GM18868 (cell line): ENCODE data around the gene YY1.
"Not testable (repeated sequence)": the region's sequence is repeated elsewhere in the genome, so short reads cannot be mapped to it uniquely, and the experiment has no call there.

Source experiments
- ATAC-seq: cut with Tn5 transposase; IDR thresholded peaks from one replicate; pipeline ENCODE4 v1.9.1; 2021; ENCODE audit warnings: mild to moderate bottlenecking, moderate library complexity; ENCODE audit not compliant: unreplicated experiment

YY1 gene

DNA sequence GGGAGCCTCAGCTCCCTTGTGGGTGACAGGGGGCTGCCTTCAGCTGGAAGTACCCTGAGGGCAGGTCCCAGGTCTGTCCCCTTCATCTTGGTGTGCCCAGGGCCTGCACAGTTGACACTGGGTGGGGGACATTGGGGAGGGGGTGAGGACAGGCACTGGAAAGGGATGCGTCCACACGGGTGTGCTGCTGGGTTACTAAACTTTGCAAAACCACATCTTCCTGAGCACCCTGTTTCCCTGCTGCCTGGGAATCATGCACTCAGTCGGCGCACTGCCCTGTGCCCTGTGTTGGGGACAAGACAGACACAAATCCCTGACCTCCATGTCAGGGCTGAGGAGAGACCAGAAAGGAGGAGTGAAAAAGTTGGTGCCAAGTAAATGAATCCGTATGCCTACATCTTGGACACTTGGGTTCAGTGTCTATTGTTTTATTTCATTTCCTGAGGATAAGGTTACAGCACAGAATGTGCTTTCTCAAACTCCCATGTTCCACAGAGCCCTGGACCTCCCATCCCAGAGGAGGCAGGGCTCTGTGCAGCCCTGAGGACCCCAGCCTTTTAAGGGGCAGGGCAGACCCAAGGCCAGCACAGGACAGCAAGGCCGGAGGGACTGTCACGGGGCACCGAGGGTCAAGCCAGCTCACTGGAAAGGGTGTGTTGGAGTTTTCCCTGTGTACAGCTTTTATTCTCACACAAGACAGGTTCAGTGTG lies 70.2 kb downstream of the YY1 start:
- no peak for ATAC-seq

DNA sequence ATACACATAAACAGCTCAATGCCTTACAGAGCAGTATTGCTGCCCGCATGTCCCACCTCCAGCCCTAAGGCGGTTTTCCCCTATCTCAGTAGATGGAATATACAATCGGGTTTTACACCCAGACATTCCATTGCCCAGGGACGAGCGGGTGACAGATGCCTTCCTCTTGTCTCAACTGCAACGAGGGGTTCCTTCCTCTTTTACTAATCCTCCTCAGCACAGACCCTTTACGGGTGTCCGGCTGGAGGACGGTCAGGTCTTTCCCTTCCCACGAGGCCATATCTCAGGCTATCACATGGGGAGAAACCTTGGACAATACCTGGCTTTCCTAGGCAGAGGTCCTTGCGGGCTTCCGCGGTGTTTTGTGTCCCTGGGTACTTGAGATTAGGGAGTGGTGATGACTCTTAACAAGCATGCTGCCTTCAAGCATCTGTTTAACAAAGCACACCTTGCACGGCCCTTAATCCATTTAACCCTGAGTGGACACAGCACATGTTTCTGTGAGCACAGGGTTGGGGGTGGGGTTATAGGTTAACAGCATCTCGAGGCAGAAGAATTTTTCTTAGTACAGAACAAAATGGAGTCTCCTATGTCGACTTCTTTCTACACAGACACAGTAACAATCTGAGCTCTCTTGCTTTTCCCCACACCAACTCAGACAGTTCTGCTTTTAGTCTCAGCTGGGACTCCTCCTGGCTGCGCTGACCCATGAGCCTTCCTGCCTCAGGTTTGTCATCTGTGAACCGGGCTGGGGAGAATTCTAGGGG lies 73.3 kb downstream of the YY1 start:
- not testable (repeated sequence) for ATAC-seq

DNA sequence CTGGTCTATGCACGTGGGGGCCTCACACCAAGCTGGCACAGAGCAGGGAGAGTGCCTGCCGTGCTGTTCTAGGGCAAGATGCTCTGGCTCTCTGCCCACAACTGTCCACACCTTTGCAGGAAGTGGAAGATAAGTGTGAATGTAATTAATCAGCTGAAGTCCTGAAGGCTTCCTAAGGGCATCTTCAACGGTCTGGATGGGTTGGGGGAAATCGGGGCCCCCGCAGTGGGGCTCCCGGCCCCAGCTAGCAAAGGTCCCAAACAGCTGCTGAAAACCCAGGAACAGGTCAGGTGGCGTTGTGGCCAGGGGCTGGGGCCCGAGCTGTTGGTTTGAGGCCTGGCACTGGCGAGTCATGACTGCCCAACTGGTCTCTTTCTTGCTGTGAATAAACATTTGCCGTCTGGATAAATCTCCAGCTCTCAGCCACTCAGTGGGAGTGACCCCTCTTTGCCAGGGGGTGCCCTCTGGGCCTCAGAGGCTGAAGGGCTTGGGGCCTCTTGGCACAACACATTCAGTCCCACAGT lies 74.0 kb downstream of the YY1 start:
- ATAC-seq = no peak

DNA sequence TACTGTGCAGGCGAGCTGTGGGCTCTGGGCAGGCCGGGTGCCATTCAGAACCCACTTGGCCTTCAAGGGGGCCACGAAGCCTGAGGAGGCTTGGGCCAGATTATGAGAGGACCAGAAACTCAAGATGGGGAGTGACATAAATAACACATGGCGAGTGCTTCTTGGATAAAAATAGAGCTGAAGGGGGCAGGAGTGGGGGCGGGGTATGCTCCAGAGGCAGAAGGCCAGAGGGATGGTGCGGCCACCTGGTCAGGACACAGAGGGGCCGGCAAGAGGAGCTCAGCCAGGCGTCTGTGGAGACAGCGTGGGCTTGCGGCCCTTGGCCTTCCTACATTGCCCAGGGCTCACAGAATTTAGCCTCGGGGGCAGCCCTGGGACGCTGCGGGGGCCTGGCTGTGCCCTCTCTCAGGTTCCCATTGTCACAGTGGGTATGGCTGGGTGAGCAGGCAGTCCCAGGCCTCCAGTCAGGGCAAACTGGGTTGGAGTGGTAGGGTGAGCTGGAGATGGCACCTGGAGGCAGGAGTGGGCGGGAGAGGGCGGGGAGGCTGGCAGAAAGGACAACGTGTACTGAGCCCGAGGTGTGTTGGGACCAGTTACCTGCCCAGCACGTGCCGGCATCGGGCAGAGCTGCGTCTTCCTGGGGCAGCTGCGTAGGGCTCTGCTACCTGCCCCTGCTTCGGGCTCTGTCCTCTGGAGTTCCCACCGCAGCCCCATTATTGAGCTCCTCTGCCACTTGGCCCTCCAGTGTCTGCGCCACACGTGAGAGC lies 74.7 kb downstream of the YY1 start:
- no peak for ATAC-seq

DNA sequence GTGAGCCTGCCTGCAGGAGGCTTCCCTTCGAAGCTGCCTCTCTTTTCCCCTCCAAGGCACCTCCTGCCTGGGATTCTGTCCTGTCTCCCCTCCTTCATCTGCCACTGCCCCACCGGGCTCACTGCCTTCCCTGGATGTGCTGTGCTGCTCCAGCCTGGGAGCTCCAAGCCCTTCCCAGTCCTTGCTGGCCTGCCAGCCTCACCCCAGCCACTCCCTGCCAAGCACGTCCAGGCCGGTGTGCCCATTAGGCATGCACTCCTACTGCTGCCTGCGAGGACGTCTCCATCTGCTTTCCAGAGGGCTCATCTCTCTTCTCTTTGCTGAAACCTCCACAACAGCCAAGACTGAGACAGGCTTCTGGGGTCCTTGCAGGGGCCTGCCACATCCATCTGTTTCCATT lies 75.8 kb downstream of the YY1 start:
- no peak for ATAC-seq

DNA sequence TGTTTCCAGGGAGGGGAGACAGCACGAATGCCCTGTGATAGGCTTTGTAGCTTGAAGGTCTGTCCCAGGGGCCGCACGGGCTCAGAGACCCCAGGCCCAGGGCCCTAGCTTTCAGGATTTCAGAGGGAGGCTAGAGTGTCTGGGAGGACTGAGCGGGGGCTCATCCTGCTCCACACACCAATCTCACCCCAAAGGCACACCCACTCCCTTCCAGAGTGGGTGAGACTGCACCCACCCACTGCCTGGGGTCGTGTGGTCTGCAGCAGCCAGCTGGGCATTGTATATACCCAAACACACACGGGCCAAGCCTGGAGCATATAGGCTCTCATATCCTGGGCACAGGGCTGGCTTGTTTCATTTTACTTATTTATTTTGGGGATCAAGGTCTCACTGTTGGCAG lies 78.4 kb downstream of the YY1 start:
- ATAC-seq = no peak

DNA sequence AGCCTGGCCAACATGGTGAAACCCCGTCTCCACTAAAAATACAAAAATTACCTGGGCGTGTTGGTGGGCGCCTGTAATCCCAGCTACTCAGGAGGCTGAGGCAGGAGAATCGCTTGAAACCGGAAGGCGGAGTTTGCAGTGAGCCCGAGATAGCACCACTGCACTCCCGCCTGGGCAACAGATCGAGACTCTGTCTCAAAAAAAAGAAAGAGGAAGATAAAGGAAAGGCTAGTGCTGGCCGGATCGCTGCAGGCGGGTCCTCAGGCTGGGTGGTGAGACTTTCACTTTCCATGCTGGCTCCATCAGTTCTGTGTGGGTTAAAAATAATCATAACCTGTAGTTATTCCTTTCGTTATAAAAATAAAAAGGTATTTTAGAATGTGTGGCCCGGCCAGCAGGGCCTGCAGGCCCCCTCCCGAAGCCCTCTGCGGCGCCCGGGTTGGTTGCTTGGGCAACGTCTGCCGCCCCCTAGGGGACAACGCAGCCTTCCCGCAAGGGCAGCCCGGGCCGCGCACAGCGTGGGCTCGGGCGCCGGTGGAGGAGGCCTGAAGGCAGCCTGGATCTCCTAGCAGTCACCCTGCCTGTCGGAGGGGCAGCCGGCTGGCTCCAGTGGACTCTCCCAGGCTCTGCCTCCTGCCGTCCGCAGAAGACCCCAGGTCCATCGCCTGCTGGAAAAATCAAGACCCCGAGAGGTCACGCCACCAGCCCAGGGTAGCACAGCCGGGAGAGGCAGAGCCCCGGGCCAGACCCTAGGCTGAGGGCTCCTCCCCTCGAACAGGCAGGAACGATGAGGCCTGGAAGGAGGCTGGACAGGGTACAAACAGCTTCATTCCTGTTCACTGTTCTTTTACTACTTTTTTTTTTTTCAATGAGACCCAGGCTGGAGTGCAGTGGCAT lies 79.2 kb downstream of the YY1 start:
- peak; percentile 90 for ATAC-seq

DNA sequence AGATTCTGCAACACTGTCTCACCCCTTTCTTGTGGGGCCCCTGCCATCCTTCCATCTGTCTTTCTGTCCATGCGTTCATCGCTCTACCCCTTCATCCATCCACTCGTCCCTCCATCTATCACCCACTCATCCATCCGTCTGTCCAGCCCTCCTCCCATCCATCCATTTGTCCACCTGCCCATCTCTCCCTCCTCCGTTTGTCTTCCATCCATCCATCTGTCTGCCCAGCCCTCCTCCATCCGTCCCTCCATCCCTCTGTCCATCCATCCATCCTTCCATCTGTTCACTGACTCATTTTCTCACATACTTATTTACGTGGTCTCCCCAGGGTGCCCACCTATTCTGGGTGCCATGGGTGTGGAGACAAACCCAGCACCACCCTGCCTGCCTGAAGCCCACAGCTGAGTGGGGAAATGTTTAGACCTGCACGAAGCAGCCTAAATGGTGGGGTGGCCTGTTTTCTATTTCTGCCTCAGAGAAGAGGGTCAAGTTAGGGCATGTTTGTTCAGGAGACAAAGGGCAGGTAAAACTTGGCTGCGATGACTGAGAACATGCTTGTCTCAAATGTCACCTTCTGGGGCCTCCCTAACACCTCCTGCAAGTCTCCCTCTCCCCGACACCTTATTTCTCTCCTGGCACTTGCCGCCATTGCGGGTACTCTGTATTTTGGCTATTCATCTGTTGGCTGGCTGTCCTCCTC lies 81.4 kb downstream of the YY1 start:
- no peak for ATAC-seq

DNA sequence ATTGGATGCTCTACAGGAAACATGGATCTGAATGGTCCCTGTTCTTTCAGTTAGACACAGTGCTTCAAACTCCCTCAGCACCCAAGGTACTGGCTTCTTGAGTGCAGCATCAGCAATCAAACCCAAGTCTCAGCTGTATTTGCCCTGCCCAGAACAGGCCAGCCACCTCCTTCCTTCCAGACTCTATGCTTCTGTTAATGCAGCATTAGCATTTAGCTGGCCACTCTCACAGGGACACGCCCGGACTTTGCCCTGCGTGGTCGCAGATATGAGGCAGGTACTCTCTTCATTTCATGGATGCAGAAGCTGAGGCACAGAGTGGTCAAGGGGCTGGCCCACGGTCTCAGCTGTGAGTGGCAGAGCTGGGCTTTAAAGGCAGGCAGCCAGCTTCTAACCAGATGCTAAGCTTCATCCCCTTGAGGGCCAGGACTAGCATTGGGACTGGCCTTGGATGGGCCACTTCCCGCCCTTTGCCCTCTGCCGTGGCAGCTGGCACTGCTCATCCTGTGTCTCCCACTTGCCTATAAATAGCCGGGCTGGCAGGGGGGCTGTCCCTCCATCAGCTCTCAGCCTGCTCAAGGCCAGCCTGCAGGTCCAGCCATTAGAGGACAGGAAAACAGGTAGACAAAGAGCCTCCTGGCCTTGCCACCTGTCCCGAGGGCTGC lies 82.7 kb downstream of the YY1 start:
- no peak for ATAC-seq

DNA sequence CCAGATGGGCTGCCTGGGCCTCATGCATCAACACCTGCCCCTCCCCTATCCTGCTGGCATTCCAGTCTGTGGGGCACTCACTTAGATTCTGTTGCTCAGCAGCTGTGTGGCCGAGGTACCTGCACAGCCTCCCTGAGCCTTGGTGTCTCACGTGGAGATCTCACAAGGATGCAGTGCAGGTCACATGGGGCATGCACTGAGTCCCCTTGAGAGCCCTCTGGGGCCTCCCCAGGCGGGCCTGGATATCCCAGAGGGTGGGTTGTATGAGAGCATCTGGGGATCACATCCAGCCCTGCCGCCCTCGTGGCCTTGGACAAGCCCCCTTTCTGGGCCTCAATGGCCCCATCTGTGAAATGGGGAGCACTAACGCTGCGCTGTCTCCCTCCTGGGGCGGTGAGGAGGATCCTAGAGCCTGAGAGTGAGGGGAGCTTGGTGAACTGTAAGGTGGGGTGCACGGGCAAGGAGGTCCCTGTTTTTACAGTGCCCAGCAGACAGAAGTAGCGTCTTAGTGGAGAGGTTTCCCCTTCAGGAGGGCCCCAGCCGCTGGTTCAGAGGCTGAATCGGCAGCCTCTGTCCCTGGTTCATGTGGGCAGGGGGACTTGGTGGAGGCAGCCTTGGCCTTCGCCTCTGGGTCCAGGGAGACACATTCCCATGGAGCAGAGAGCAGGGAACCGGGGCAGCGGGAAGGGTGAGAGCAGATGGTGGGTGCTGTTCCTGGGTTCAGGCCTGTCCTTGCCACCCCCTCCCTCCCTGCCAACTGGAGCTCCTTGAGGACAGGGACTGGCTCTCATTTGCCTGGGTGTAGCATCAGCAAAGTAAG lies 83.4 kb downstream of the YY1 start:
- no peak for ATAC-seq

DNA sequence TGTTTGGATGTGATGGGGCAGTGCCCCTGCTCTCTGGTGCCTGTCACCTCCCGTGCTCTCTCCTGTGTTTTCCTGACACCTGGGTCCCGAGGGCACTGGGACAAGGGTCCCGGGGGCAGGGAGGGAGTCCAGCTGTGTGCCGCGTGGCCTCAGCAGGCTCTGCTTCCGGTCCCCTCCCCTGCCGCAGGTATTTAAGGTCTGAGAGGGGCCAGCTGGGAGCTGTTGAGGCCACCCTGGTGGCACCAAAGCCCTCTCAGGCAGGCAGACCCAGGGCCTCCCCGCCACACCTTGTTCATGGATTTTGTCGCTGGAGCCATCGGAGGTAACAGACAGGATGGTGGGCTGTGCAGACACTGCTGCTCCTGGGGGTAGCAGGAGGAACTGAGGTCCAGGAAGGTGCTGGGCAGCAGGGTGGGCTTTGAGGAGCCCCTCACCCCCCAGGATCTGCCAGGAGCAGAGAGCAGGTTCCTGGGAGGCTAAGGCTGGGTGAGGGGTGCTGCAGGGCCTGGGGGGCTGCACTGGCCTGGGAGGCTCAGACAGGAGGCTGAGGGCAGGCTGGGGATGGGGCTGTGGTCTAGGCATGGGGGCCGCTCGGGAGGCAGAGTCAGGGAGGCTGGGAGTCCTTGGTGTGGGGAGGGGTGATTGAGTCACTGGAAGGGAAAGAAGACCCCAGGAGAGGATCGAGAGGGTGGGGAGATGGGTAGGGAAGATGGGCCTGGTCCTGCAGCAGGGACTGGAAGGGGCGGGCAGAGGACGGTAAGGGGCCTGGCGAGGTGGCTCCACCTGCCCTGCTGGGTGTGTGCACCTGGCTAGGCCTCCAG lies 84.4 kb downstream of the YY1 start, which contains the start of gene SLC25A47:
Gene SLC25A47 (plus strand): TSS at position 219 of the 821 bp plus-strand sequence. CDS start 76 bp downstream, at position 295.
- no peak for ATAC-seq

DNA sequence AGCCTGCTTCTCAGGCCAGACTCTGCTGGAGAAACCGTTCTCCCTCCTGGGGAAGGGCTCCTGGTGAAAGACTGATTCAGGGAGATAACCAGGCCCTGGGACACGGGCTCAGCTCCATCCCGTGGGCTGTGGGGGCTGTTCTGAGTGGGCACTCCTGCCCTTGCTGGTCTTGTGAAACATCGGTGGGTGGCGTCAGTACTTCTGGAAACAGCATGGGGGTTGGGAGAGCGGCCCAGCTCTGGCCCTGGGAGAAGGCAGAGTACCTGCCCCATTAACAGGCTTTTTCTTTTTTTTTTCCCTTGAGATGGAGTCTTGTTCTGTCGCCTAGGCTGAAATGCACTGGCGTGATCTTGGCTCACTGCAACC lies 85.0 kb downstream of the YY1 start:
- no peak for ATAC-seq

DNA sequence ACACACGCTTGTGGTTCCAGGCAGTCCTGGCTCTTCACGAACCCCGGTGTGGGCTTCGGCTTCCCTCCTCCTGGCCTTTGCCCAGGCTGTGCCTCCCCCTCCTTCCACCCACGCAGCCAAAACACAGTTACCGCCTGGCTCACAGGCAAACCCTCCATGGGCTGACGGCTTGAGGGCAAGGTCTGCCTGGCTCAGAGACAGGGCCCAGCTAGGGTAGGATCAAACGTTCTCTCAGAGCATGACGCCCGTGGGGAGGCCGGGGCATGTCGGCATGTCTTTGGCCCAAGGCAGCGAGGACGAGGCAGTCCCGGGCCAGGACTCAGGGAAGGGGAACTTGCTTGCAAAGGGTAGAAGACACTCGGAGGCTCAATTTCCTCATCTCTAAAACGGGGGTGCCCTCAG lies 86.3 kb downstream of the YY1 start:
- ATAC-seq = no peak

DNA sequence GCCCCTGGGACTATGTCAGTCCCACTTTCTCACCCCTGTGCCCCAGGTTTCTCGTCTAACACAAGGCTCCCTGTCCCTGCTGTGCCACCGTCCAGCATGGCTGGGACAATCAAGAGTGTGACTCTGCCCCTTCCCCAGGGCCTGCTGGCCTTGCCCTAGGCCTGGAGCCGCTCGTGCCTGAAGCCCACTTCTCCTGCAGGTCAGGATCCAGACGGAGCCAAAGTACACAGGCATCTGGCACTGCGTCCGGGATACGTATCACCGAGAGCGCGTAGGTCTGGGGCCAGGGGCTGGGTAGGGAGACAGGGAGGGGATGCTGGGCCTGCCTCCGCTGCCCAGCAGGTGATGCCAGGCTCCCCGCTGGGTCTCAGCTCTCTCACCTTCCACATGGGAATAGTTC lies 87.0 kb downstream of the YY1 start:
- no peak for ATAC-seq

DNA sequence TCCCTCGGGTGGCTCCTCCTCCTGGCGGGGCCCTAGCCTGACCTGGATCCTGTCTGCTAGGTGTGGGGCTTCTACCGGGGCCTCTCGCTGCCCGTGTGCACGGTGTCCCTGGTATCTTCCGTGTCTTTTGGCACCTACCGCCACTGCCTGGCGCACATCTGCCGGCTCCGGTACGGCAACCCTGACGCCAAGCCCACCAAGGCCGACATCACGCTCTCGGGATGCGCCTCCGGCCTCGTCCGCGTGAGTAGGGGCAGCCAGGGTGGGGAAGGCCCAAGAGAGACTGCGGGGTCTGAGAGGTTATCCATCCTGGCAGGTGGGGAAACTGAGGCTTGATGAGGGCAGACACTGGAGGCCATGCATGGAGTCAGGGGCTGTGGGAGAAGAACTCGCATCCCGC lies 88.2 kb downstream of the YY1 start:
- no peak for ATAC-seq

DNA sequence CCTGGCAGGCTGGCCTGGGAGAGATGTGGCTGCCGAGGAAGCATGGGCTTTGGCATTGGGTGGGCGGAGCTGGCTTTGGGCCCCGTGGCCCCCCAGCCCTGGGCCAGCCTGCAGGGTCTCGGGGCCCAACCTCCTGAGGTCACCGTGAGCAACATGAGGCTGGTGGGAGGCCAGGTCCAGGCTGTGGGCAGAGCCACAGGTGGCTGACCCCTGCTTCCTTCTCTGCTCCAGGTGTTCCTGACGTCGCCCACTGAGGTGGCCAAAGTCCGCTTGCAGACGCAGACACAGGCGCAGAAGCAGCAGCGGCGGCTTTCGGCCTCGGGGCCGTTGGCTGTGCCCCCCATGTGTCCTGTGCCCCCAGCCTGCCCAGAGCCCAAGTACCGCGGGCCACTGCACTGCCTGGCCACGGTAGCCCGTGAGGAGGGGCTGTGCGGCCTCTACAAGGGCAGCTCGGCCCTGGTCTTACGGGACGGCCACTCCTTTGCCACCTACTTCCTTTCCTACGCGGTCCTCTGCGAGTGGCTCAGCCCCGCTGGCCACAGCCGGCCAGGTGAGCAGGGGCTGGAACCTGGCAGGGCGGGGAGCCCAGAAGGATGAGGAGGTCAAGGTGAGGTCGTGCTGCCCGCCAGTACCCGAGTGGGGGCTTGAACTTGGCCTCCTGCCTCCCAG lies 89.7 kb downstream of the YY1 start:
- ATAC-seq = no peak
